ENCODE data around the gene DRAM1.
"Not testable (repeated sequence)": the region's sequence is repeated elsewhere in the genome, so short reads cannot be mapped to it uniquely, and the experiment has no call there.

The DRAM1 gene

GRCh38 chr12:101850199-101850598 lies 27.2 kb upstream of the DRAM1 start:
- H3K9me3 Mint-ChIP-seq = no peaks in the 10 kb centered on the region
- H3K4me3 Mint-ChIP-seq = no peak overlapping the region
- no peak for ATAC-seq (replicated peaks)
- no peaks in the 10 kb centered on the region for H3K4me1 Mint-ChIP-seq (ENCODE audit: low read depth in 2 of 2)
- no peaks in the 10 kb centered on the region for H3K36me3 Mint-ChIP-seq (ENCODE audit: insufficient read depth)
- H3K27ac Mint-ChIP-seq = no peak overlapping the region
- DNase-seq = no peak
- no peaks in the 10 kb centered on the region for H3K27me3 Mint-ChIP-seq

DNA sequence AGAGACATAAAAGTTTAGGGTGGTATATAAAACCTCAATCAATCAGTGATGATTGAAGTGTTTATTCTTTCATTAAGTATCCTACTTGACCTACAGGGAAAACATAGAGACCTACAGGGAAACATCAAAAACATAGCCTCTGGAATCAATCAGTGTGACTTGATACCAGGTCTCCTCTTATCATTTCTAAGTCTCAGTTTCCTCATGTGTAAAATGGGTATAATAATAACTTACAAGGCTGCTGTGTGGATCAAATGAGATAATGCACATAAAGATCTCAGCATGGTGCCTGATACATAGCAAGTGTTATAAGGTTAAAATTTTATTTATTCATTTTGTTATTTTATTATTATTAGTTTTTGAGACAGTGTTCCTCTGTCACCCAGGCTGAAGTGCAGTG lies 24.4 kb upstream of the DRAM1 start:
- no peaks in the 10 kb centered on the region for H3K36me3 Mint-ChIP-seq (ENCODE audit: insufficient read depth)
- ATAC-seq (replicated peaks) = no peak
- H3K4me3 Mint-ChIP-seq = no peak overlapping the region
- no peak for DNase-seq
- H3K27ac Mint-ChIP-seq = no peak overlapping the region
- H3K27me3 Mint-ChIP-seq = no peaks in the 10 kb centered on the region
- H3K9me3 Mint-ChIP-seq = no peaks in the 10 kb centered on the region
- no peaks in the 10 kb centered on the region for H3K4me1 Mint-ChIP-seq (ENCODE audit: low read depth in 2 of 2)

GRCh38 chr12:101854747-101855146 lies 22.6 kb upstream of the DRAM1 start:
- Mint-ChIP-seq H3K27ac (no peak overlapping the region), H3K27me3 (no peaks in the 10 kb centered on the region), H3K9me3 (no peaks in the 10 kb centered on the region), H3K4me3 (no peak overlapping the region), H3K4me1 (ENCODE audit: low read depth in 2 of 2) (no peaks in the 10 kb centered on the region), H3K36me3 (ENCODE audit: insufficient read depth) (peaks cover 3% of the 10 kb centered on the region)
- ATAC-seq (replicated peaks) (no peak), DNase-seq (no peak)

- no peaks in the 10 kb centered on the region for H3K27me3 Mint-ChIP-seq
- DNase-seq = no peak
These were observed 22.0 kb upstream of the DRAM1 start for GRCh38 chr12:101855364-101855884.

DNA sequence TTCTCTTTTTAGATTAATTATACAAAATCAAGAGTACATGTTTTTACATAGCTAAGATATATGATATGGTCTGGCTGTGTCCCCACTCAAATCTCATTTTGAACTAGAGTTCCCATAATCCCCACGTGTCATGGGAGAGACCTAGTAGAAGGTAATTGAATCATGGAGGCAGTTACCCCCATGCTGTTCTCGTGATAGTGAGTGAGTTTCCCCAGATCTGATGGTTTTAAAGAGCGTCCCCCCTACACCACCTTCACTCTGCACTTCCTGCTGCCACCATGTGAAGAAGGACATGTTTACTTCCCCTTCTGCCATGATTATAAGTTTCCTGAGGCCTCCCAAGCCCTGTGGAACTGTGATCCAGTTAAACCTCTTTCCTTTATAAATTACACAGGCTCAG lies 21.4 kb upstream of the DRAM1 start:
- Mint-ChIP-seq H3K4me3 (no peak overlapping the region), H3K27me3 (no peaks in the 10 kb centered on the region), H3K9me3 (no peaks in the 10 kb centered on the region), H3K27ac (no peak overlapping the region), H3K4me1 (ENCODE audit: low read depth in 2 of 2) (no peaks in the 10 kb centered on the region), H3K36me3 (ENCODE audit: insufficient read depth) (peaks cover 3% of the 10 kb centered on the region)
- ATAC-seq (replicated peaks) (no peak), DNase-seq (no peak)

More at GRCh38 chr12:101855364-101855884, 22.0 kb upstream of the DRAM1 start:
- H3K9me3 Mint-ChIP-seq = no peaks in the 10 kb centered on the region
- peaks cover 3% of the 10 kb centered on the region for H3K36me3 Mint-ChIP-seq (ENCODE audit: insufficient read depth)
- no peaks in the 10 kb centered on the region for H3K4me1 Mint-ChIP-seq (ENCODE audit: low read depth in 2 of 2)
- H3K4me3 Mint-ChIP-seq = no peak overlapping the region
- no peak for ATAC-seq (replicated peaks)
- no peak overlapping the region for H3K27ac Mint-ChIP-seq

GRCh38 chr12:101856614-101857013 lies 20.8 kb upstream of the DRAM1 start:
- H3K4me1 Mint-ChIP-seq (ENCODE audit: low read depth in 2 of 2); H3K27ac Mint-ChIP-seq; H3K27me3 Mint-ChIP-seq; H3K9me3 Mint-ChIP-seq; ATAC-seq (replicated peaks); DNase-seq; H3K4me3 Mint-ChIP-seq; H3K36me3 Mint-ChIP-seq (ENCODE audit: insufficient read depth): not testable (repeated sequence)

- Mint-ChIP-seq H3K4me1 (ENCODE audit: low read depth in 2 of 2) (no peaks in the 10 kb centered on the region), H3K9me3 (no peaks in the 10 kb centered on the region), H3K4me3 (no peak overlapping the region), H3K27ac (no peak overlapping the region), H3K27me3 (no peaks in the 10 kb centered on the region), H3K36me3 (ENCODE audit: insufficient read depth) (peaks cover 3% of the 10 kb centered on the region)
- DNase-seq = no peak
- ATAC-seq (replicated peaks) = no peak
These were observed 20.3 kb upstream of the DRAM1 start for GRCh38 chr12:101857043-101857558.

GRCh38 chr12:101858361-101858760 lies 19.0 kb upstream of the DRAM1 start:
- H3K27ac Mint-ChIP-seq = no peak overlapping the region
- H3K27me3 Mint-ChIP-seq = no peaks in the 10 kb centered on the region
- no peaks in the 10 kb centered on the region for H3K4me1 Mint-ChIP-seq (ENCODE audit: low read depth in 2 of 2)
- no peak for ATAC-seq (replicated peaks)
- H3K36me3 Mint-ChIP-seq (ENCODE audit: insufficient read depth) = peaks cover 3% of the 10 kb centered on the region
- no peaks in the 10 kb centered on the region for H3K9me3 Mint-ChIP-seq
- no peak for DNase-seq
- no peak overlapping the region for H3K4me3 Mint-ChIP-seq

GRCh38 chr12:101859664-101860607 lies 17.4 kb upstream of the DRAM1 start:
- Mint-ChIP-seq H3K9me3 (no peaks in the 10 kb centered on the region), H3K4me3 (no peak overlapping the region), H3K27me3 (no peaks in the 10 kb centered on the region), H3K4me1 (ENCODE audit: low read depth in 2 of 2) (no peaks in the 10 kb centered on the region), H3K27ac (no peak overlapping the region), H3K36me3 (ENCODE audit: insufficient read depth) (peaks cover 3% of the 10 kb centered on the region)
- DNase-seq = no peak
- no peak for ATAC-seq (replicated peaks)

- DNase-seq; H3K27me3 Mint-ChIP-seq; H3K36me3 Mint-ChIP-seq (ENCODE audit: insufficient read depth); H3K27ac Mint-ChIP-seq; H3K9me3 Mint-ChIP-seq; ATAC-seq (replicated peaks); H3K4me3 Mint-ChIP-seq; H3K4me1 Mint-ChIP-seq (ENCODE audit: low read depth in 2 of 2): not testable (repeated sequence)
These were observed 15.7 kb upstream of the DRAM1 start for GRCh38 chr12:101861688-101862087.

GRCh38 chr12:101862245-101862644 lies 15.1 kb upstream of the DRAM1 start:
- H3K36me3 Mint-ChIP-seq (ENCODE audit: insufficient read depth) = peaks cover 3% of the 10 kb centered on the region
- no peaks in the 10 kb centered on the region for H3K9me3 Mint-ChIP-seq
- H3K4me3 Mint-ChIP-seq = no peak overlapping the region
- ATAC-seq (replicated peaks) = no peak
- H3K4me1 Mint-ChIP-seq (ENCODE audit: low read depth in 2 of 2) = peaks cover 0 to 2% of the 10 kb centered on the region in 2 donors
- H3K27me3 Mint-ChIP-seq = no peaks in the 10 kb centered on the region
- no peak for DNase-seq
- no peak overlapping the region for H3K27ac Mint-ChIP-seq

GRCh38 chr12:101863981-101864380 lies 13.4 kb upstream of the DRAM1 start:
- ATAC-seq (replicated peaks) = no peak
- Mint-ChIP-seq H3K27ac (no peak overlapping the region), H3K27me3 (no peaks in the 10 kb centered on the region), H3K4me1 (ENCODE audit: low read depth in 2 of 2) (peaks cover 0 to 2% of the 10 kb centered on the region in 2 donors), H3K36me3 (ENCODE audit: insufficient read depth) (peaks cover 2% of the 10 kb centered on the region), H3K9me3 (no peaks in the 10 kb centered on the region), H3K4me3 (no peak overlapping the region)
- DNase-seq = no peak

DNA sequence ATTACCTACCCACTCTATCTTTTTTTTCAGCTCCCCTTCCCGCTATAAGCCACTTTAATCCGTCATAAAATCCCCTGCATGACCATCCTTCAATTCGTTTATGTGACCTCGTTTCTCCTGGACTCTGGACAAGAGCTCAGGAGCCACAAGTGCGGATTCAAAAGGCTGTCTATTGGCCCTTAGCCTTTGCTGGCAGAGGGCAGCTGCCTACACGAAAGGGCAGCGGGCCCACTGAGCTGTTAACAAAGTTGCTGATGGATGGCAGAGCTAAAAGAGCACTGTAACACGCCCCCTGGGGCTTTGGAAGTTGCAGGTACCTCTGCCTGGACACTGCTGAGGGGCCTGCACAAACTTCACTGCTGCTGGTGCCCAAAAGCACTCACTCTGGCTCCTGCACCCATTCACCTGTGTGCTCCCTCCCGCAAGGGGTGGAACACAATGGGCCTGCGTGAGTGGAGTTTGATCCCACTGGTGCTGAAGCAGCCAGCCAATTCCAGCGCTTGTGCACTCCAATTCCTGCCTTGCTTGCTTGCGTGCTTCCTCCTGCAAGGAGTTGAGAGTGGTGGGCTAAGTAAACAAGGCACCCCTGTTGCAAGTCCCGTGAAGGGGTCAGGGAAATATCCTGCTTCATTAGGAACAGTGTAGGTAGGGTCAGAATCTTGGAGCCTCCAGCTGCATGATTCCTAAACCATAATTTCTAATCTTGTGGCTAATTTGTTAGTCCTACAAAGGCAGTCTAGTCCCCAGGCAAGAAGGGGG lies 10.6 kb upstream of the DRAM1 start:
- Mint-ChIP-seq H3K4me1 (ENCODE audit: low read depth in 2 of 2) (peaks cover 0 to 2% of the 10 kb centered on the region in 2 donors), H3K27me3 (no peaks in the 10 kb centered on the region), H3K27ac (no peak overlapping the region), H3K9me3 (no peaks in the 10 kb centered on the region), H3K4me3 (no peak overlapping the region), H3K36me3 (ENCODE audit: insufficient read depth) (no peaks in the 10 kb centered on the region)
- ATAC-seq (replicated peaks) (no peak), DNase-seq (no peak)

All from effector memory CD8-positive, alpha-beta T cell (primary cell).